CD4-positive, alpha-beta T cell treated with Interleukin-2 at 100 ng/mL for 4 hours (primary cell): Measurements from ENCODE around the gene SLC46A3.

Experiments
- DNase-seq: peaks from one replicate; pipeline ENCODE4 v3.0.0-alpha.2; 2020; ENCODE audit warnings: low spot score

The SLC46A3 gene

GRCh38 chr13:28680541-28680940 is 38.2 kb downstream of the SLC46A3 start:
- DNase-seq = no peak

GRCh38 chr13:28679628-28680027 is 39.1 kb downstream of the SLC46A3 start:
- DNase-seq = no peak

- no peak for DNase-seq
Observed at GRCh38 chr13:28678809-28679208, 40.0 kb downstream of the SLC46A3 start.

- DNase-seq = no peak
Observed at GRCh38 chr13:28671126-28671792, 47.5 kb downstream of the SLC46A3 start.

GRCh38 chr13:28666897-28667488 is 51.8 kb downstream of the SLC46A3 start:
- no peak for DNase-seq

GRCh38 chr13:28659621-28659970 is 59.2 kb downstream of the SLC46A3 start:
- DNase-seq = peak; percentile 52

- peak; percentile 86 for DNase-seq
Observed at GRCh38 chr13:28658796-28659620, 59.8 kb downstream of the SLC46A3 start, which contains the start of gene POMP. Gene POMP, plus strand, starts transcription at chr13:28659130. Its CDS starts 55 bp downstream, at chr13:28659185.

- no peak for DNase-seq
Observed at GRCh38 chr13:28658539-28658795, 60.3 kb downstream of the SLC46A3 start.

- no peak for DNase-seq
Observed at GRCh38 chr13:28657784-28658538, 60.8 kb downstream of the SLC46A3 start.

- no peak for DNase-seq
Observed at GRCh38 chr13:28655561-28655960, 63.2 kb downstream of the SLC46A3 start.

- no peak for DNase-seq
Observed at GRCh38 chr13:28654276-28654675, 64.5 kb downstream of the SLC46A3 start.

GRCh38 chr13:28653111-28653510 is 65.7 kb downstream of the SLC46A3 start:
- DNase-seq = no peak

GRCh38 chr13:28651810-28652401 is 66.9 kb downstream of the SLC46A3 start:
- no peak for DNase-seq

- no peak for DNase-seq
Observed at GRCh38 chr13:28650284-28650683, 68.5 kb downstream of the SLC46A3 start.
